ENCODE measurements around the gene TP53.
A peak's percentile ranks its signal among the peaks of the same experiment; 100 is the strongest.
"Not testable (repeated sequence)": the region's sequence is repeated elsewhere in the genome, so short reads cannot be mapped to it uniquely, and the experiment has no call there.

TP53 gene

DNA sequence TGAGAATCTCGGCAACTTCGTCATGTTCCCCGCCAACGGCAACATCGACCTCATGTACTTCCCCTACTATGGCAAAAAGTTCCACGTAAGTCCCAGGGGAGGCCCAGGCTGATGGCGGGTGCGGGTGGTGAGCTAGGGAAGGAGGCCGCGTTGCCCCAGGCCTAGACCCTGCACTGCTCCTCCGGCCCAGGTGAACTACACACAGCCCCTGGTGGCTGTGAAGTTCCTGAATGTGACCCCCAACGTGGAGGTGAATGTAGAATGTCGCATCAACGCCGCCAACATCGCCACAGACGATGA is 31.8 kb downstream of the TP53 start:
- Mint-ChIP-seq H3K27me3 (peaks cover 34% of the 10 kb centered on the region), H3K4me3 (no peak overlapping the region), H3K9me3 (no peaks in the 10 kb centered on the region), H3K27ac (no peak overlapping the region), H3K4me1 (peaks cover 10% of the 10 kb centered on the region)
- DNase-seq (no peak), ATAC-seq (no peak)

DNA sequence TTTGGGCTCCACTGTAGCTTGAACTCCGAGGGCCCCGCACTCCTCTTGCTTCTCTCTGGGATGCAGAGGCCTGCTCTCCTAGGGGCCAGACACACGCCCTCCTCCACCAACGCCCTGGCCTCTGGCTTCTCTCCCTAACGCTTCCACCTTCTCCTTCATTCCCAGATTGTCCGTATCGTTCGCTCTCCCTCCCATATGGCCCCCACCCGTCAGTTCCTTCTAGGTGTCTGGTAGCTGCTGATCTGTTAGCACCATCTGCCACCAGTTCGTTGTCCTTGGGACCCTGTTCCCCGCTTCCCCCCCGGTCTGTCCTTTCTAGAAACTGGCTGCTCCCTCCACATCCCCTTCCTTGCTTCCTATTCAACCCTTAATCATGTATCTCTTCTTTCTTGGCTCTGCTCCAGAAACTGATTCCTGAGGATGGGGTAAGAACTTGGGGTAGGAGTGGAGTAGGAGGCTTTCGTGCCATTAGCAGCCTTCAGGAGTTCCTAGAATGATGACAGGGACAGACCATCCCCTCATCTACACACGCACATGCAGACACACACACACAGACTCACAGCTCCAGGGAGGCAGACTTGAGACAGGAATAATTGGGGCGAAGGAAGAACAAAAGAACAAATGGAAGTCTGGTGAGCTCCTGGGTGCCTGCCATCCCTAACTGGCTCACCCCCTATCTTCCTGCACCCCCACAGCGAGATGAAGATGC is 32.3 kb downstream of the TP53 start:
- Mint-ChIP-seq H3K4me1 (peaks cover 15% of the 10 kb centered on the region), H3K27me3 (peaks cover 40% of the 10 kb centered on the region), H3K9me3 (no peaks in the 10 kb centered on the region), H3K4me3 (no peak overlapping the region), H3K27ac (no peak overlapping the region)
- DNase-seq (no peak), ATAC-seq (no peak)

DNA sequence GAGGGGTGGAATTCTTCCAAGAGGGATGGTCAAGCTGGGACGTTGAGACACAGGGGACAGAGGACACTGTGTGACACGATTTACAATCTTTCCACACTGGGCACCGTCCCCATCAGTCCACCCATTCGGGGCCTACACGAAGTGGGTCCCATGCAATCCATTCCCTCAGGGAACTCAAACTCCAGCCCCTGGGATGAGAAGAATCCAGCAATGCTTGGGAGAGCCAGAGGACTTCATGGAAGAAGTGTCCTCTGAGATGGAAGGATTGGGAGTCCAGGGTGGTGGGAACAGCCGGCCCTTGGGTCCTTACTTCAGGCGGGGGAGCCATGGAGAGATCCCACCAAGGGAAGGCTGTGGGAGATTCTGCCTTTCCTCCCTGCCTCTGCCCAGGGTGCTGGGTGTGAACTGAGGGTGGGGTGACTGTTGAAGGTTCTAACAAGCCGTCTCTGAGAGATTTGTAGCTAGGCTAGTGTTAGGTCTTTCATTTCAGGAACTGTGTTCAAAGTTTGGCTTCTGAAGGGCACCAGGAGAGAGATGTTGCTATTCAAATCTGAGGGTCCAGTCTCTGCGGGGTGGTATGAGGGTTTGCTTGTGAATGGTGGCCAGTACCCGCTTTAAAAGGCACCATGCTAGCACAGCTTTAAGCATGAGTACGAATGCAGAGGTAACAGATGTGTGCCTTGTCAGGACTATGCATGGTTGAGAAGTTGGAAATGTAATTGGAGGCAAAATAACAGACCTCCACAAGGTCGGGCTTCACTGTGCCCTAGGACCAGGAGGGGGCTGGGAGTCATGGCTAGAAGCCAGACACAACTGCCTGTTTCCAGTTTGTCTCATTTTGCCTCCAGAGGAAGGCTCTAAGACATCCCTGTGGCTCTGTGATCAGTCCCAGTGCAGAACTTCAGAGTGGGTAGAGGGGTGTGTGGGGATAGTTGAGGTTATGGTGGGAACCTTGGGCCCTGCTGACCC is 34.6 kb downstream of the TP53 start:
- peaks cover 55% of the 10 kb centered on the region for H3K27me3 Mint-ChIP-seq
- DNase-seq (no peak), ATAC-seq (no peak)
- no peak overlapping the region for H3K27ac Mint-ChIP-seq
- peaks cover 18% of the 10 kb centered on the region for H3K4me1 Mint-ChIP-seq
- no peaks in the 10 kb centered on the region for H3K9me3 Mint-ChIP-seq
- H3K4me3 Mint-ChIP-seq, result no peak overlapping the region

DNA sequence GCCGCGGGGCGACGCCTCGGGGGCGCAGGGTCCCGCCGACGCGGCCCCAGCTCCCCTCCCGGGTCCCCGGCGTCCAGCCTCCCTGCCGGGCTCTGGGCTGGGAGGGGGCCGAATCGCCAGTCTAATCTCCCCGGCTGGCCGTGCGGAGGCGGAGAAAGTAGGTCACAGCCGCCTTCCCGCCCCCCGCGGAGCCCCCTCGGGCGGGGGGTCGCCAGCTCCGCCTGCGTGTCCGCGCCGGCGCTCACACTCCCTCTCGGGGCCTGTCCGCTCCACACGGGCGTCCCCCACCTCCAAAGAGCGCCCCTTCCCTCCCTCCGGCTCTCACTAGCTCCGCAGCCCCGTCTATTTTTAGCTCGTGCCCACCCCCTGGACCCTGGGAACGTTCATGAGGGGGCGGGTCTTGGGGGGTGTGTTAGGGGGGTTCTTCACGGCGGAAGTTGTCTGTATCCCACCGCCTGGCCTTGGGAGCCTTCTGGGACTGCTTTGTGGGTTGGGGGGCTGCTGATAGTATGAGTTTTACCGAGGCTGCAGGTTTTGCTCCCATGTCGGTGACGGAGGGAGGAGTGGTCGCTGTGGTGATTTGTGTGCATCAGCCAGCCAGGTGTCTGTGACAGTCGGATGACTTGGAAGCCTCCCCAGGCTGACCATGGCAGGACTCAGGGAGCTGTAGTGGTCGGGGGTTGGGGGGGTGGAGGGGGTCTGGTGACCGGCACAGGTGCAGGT is 35.5 kb downstream of the TP53 start:
- Mint-ChIP-seq H3K27ac (no peak overlapping the region), H3K27me3 (peaks cover 60% of the 10 kb centered on the region), H3K4me1 (peaks cover 18% of the 10 kb centered on the region), H3K4me3 (peak overlapping the region in 1 of 2 donors; percentile 43), H3K9me3 (no peaks in the 10 kb centered on the region)
- ATAC-seq, result no peak
- DNase-seq, result no peak

DNA sequence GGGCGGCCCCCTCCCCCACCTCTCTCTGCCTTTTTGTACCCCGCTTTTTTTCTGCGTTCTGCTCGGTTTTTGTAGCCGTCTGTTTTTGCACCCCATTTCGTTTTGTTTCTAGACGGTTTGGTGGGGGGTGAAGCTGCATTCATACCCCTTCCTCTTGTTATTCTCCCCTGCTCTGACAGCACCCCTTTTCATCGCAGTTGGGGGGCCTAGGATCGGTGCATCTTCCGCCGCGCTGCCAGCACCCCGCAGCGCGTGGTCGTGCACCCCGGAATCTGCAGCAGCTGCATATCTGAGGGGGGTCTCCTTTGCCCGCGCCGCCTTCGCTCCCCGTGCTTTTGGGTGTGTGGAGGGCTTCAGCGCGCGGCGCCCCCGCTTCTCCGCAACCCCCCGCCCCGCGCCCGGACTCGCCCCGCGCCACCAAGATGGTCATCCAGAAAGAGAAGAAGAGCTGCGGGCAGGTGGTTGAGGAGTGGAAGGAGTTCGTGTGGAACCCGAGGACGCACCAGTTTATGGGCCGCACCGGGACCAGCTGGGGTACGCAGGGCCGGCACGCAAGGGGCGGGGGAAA is 36.1 kb downstream of the TP53 start:
- Mint-ChIP-seq H3K4me1 (peaks cover 18% of the 10 kb centered on the region), H3K4me3 (peak overlapping the region; percentile 72 to 85), H3K9me3 (no peaks in the 10 kb centered on the region), H3K27me3 (peaks cover 67% of the 10 kb centered on the region), H3K27ac (no peak overlapping the region)
- DNase-seq, result no peak
- no peak for ATAC-seq

DNA sequence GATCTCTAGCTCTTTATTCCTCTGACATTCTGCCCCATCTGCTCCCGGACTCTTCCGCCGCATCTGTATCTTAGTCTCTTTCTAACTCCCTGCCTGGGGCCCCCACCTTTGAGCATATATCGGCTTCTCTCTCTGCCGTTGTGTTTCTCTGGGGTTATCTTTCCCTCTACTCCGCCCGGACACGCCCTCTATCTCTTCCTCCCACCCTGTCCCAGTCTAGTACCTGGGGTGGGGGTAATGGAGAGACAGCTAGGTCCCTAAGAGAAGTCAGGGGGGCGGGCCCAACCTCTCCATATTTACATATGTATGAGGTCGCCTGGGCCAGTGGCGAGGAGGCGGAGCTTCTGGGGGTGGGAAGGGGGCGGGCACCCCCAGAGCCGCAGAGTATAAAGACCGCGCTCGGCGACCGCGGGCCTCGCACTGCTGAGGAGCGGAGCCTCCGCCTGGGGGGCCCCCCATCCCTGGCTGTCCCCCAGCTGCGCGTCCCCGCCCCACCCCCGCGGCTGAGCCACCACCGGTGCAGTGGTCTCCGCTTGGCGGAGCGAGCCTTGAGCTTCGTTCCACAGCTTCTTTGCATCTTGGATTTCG is 36.7 kb downstream of the TP53 start, which contains the start of gene ATP1B2:
ATP1B2 (plus strand) TSS at position 418 of the 588 bp plus-strand sequence. CDS start 593 bp downstream, outside the sequence.
- peak; percentile 88 for ATAC-seq
- H3K9me3 Mint-ChIP-seq, result no peaks in the 10 kb centered on the region
- peak within 1 kb of the TSS in 1 of 2 donors; percentile 37 for H3K27ac Mint-ChIP-seq
- H3K27me3 Mint-ChIP-seq, result peaks cover 70% of the 10 kb centered on the region
- H3K4me3 Mint-ChIP-seq, result peak within 1 kb of the TSS; percentile 90
- H3K4me1 Mint-ChIP-seq, result peaks cover 18% of the 10 kb centered on the region
- DNase-seq, result peak; percentile 63 to 64

DNA sequence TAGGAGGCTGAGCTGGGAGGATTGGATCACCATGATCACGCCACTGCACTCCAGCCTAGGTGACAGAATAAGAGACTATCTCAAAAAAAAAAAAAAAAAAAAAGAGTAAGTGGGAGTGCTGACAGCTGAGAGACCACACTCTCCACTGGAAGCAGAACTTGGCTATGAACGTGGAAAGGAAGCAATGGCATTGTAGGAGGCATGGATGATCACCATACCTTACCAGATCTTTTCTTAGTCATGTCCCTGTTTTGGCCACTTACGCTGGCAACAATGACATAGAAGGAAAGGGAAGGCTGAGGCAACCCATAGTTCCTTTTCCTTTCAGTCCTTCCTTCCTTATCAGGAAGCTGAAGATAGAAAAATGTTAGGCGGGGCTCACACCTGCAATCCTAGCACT is 40.3 kb downstream of the TP53 start:
- Mint-ChIP-seq H3K9me3 (no peaks in the 10 kb centered on the region), H3K4me3 (no peak overlapping the region), H3K4me1 (peaks cover 24% of the 10 kb centered on the region), H3K27ac (no peak overlapping the region), H3K27me3 (peaks cover 51% of the 10 kb centered on the region)
- no peak for DNase-seq
- ATAC-seq, result no peak

DNA sequence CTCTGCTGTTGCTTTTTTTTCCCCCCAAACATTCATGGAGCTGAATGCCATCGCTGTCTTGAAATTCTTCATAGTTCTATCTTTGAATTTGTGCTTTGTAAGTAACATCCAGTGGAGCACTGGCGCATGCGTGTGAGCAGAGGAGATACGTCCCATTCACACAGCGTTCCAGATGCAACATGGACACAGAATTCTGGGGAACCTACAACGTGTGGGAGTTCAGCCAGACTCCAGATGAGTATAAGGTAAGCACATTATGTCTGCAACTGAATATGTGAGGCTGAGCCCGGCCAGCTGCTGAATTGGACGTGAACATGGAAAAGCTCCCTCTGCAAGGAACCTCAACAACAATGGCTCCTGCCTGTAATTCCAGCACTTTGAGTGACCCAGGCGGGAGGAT is 40.8 kb downstream of the TP53 start:
- Mint-ChIP-seq H3K27ac (no peak overlapping the region), H3K27me3 (peaks cover 45% of the 10 kb centered on the region), H3K4me3 (no peak overlapping the region), H3K4me1 (peaks cover 24% of the 10 kb centered on the region), H3K9me3 (no peaks in the 10 kb centered on the region)
- no peak for ATAC-seq
- no peak for DNase-seq

DNA sequence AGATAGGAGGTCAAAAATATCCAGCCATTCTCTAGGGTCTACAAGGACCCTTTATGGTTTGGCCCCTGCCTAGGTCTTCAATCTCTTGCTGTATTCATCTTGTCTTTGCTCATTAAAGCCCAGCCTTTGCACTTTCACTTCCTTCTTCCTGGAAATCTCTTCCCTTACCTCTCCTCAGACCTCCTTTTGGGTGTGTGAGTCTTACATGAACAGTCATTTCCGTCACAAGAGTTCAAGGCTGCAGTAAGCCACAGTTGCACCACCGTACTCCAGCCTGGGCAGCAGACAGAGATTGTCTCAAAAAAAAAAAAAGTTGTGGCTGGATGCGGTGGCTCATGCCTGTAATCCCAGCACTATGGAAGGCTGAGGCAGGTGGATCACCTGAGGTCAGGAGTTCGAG is 42.5 kb downstream of the TP53 start:
- peaks cover 7% of the 10 kb centered on the region for H3K4me1 Mint-ChIP-seq
- no peak overlapping the region for H3K27ac Mint-ChIP-seq
- H3K4me3 Mint-ChIP-seq, result no peak overlapping the region
- DNase-seq (no peak), ATAC-seq (no peak)
- H3K27me3 Mint-ChIP-seq, result peaks cover 28% of the 10 kb centered on the region
- no peaks in the 10 kb centered on the region for H3K9me3 Mint-ChIP-seq

DNA sequence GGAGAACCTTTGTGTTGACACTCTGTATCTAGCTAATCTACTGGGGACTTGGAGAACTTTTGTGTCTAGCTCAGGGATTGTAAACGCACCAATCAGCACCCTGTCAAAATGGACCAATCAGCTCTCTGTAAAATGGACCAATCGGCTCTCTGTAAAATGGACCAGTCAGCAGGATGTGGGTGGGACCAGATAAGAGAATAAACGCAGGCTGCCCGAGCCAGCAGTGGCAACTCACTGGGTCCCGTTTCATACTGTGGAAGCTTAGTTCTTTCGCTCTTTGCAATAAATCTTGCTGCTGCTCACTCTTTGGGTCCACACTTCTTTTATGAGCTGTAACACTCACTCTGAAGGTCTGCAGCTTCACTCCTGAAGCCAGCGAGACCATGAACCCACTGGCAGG is 45.7 kb downstream of the TP53 start:
- H3K4me3 Mint-ChIP-seq, result peak overlapping the region in 1 of 2 donors; percentile 24
- peak overlapping the region in 1 of 2 donors; percentile 61 for H3K27ac Mint-ChIP-seq
- DNase-seq, ATAC-seq, H3K27me3 Mint-ChIP-seq, H3K9me3 Mint-ChIP-seq, H3K4me1 Mint-ChIP-seq: not testable (repeated sequence)

DNA sequence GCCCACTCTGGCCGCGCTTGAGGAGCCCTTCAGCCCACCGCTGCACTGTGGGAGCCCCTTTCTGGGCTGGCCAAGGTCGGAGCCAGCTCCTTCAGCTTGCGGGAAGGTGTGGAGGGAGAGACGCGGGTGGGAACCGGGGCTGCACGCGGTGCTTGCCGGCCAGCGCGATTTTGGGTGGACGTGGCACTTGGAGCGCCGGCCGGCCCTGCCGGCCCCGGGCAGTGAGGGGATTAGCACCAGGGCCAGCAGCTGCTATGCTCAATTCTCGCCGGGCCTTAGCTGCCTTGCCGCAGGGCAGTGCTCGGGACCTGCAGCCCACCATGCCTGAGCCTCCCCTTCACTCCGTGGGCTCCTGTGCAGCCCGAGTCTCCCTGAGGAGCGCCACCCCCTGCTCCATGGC is 46.5 kb downstream of the TP53 start:
- no peaks in the 10 kb centered on the region for H3K9me3 Mint-ChIP-seq
- ATAC-seq, result no peak

DNA sequence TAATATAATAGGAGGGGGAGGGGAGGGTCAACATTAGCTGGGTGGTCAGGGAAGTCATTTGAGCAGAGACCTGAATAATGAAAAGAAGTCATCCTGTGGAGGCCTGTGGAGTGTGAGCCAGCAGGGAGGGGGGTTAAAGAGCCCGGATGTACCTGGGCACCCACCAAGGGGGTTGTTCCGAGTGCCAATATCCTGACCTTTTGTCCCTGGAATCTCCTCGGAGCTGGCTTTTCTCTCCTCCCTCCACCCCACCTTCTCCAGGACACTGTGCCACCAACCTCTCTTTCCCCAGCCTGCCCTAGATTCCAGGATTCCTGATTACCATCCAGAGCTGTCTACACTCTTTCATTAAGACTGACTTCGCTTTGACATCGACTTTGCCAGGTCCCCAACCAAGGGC is 51.1 kb downstream of the TP53 start:
- DNase-seq (no peak), ATAC-seq (no peak)
- H3K9me3 Mint-ChIP-seq, result no peaks in the 10 kb centered on the region
- no peaks in the 10 kb centered on the region for H3K27me3 Mint-ChIP-seq
- no peaks in the 10 kb centered on the region for H3K4me1 Mint-ChIP-seq
- no peak overlapping the region for H3K27ac Mint-ChIP-seq
- H3K4me3 Mint-ChIP-seq, result no peak overlapping the region

More for the DNA sequence above, 46.5 kb downstream of the TP53 start:
- Mint-ChIP-seq H3K27ac (no peak overlapping the region), H3K27me3 (no peaks in the 10 kb centered on the region), H3K4me1 (peaks cover 6% of the 10 kb centered on the region), H3K4me3 (no peak overlapping the region)
- no peak for DNase-seq

DNA sequence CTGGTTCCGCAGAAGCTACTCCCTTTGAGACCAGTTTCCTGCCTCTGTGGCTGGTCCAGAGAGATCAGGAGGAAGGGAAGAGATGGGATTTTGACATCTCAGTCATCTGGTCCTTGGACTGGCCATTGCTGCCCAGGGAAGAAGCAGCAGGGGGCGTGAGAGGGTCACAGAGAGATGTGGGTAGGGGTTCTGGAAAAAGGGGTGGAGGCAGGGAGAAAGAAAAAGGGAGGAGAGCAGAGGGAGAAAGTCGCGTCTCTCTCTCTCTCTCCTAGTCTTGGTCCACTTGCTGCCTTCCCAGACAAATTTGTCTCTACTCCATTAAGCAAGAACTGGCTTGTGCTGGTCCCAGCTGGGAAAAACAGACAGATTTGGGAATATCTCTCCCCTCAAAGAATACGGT is 52.9 kb downstream of the TP53 start:
- Mint-ChIP-seq H3K27ac (no peak overlapping the region), H3K4me3 (no peak overlapping the region), H3K9me3 (no peaks in the 10 kb centered on the region), H3K27me3 (no peaks in the 10 kb centered on the region), H3K4me1 (no peaks in the 10 kb centered on the region)
- ATAC-seq (no peak), DNase-seq (no peak)

DNA sequence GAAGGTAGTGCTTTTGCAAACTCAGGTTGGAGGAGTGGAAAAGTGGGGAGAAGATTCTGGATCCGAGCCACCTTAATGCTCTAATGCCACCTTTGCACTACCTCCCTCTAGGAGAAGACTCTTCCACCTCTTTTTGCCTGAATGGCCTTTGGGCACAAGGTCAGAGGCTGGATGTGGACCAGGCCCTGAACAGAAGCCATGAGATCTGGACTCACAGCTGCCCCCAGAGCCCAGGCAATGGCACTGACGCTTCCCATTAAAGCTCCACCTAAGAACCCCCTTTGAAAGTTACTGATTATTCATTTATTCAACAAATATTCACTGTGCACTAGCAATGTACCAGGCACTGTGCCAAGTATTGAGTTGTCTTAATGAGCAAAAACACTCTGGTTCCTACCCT is 54.2 kb downstream of the TP53 start:
- H3K4me3 Mint-ChIP-seq, result no peak overlapping the region
- no peaks in the 10 kb centered on the region for H3K27me3 Mint-ChIP-seq
- ATAC-seq (no peak), DNase-seq (no peak)
- H3K27ac Mint-ChIP-seq, result no peak overlapping the region
- no peaks in the 10 kb centered on the region for H3K4me1 Mint-ChIP-seq
- no peaks in the 10 kb centered on the region for H3K9me3 Mint-ChIP-seq

DNA sequence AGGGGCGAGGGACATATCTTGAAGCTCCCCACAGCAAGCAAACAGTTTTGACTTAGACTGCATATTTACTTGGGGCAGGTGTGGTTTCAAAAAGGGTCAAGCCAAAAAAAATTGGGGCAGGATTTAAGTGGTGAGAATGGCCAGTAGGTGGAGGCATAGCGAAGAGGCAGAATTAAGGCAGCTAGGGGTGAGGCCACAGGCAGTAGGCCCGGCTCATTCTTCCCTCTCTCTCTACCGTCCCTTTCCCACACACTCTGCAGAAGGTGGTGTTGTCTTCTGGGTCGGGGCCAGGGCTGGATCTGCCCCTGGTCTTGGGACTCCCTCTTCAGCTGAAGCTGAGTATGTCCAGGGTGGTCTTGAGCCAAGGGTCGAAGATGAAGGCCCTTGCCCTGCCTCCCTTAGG is 54.8 kb downstream of the TP53 start:
- ATAC-seq (peak; percentile 61), DNase-seq (peak; percentile 33 to 55)
- Mint-ChIP-seq H3K27ac (no peak overlapping the region), H3K4me3 (no peak overlapping the region), H3K4me1 (no peaks in the 10 kb centered on the region), H3K27me3 (no peaks in the 10 kb centered on the region), H3K9me3 (no peaks in the 10 kb centered on the region)

All from stimulated activated naive CD8-positive, alpha-beta T cell treated with anti-CD3 and anti-CD28 coated beads, Interleukin-15, amount 100 ng/mL, for 72 hours (primary cell).